NB4 (cell line): Measurements from ENCODE around the gene JAZF1.

ENCODE experiments used
- CTCF ChIP-seq: IDR thresholded peaks from one replicate; pipeline ENCODE4 v1.5.1; 2012; ENCODE audit warnings: low read depth, low read length
- MAX ChIP-seq: IDR thresholded peaks from 2 replicates; pipeline ENCODE4 v1.6.1; 2011; ENCODE audit warnings: low read depth, low read length
- MYC ChIP-seq: IDR thresholded peaks from 2 replicates; pipeline ENCODE4 v1.6.1; 2011; ENCODE audit warnings: low read depth, low read length
- POLR2A ChIP-seq: IDR thresholded peaks from 2 replicates; pipeline ENCODE4 v1.6.1; 2011; ENCODE audit warnings: mild to moderate bottlenecking; ENCODE audit not compliant: insufficient read length; ENCODE audit errors: extremely low read depth

GRCh38 chr7:27920281-27920946 is 260.2 kb downstream of the JAZF1 start:
- no peak for TF ChIP-seq CTCF
- no peak for TF ChIP-seq POLR2A
- no peak for TF ChIP-seq MAX
- no peak for TF ChIP-seq MYC
